Fibroblast of the aortic adventitia (primary cell): ENCODE data around the gene STAT6. TPM values are rescaled to one million over a fixed set of nuclear protein-coding genes. Genes with fewer than 3 reads are reported as not detected.

Source experiments
- DNase-seq: peaks from one replicate; pipeline ENCODE4 v3.0.0-alpha.2; 2010; ENCODE audit warnings: low read depth
- H3K4me3 ChIP-seq: 2 replicates; pipeline ENCODE4 v1.5.1; 2011; ENCODE audit warnings: low read depth, mild to moderate bottlenecking, control low read depth, low read length, moderate library complexity
- CTCF ChIP-seq: IDR thresholded peaks from 2 replicates; pipeline ENCODE4 v1.5.1; 2011; ENCODE audit warnings: mild to moderate bottlenecking, low read length, control low read depth, inconsistent platforms; ENCODE audit not compliant: insufficient read depth
- total RNA-seq: library from RNA; depleted of rRNA; stranded (reverse); fragments of >200 nt; gene quantifications from 2 replicates; pipeline ENCODE4 v1.2.3, GENCODE V29; 2012; ENCODE audit warnings: low replicate concordance

STAT6 gene
- total RNA-seq, 1 donor: 102 TPM

GRCh38 chr12:57107456-57108155, 3.6 kb downstream of the STAT6 start:
- DNase-seq: no peak
- H3K4me3 ChIP-seq: no peak overlapping the region
- TF ChIP-seq CTCF: no peak

- no peak for DNase-seq
Observed at GRCh38 chr12:57106021-57106708, 5.0 kb downstream of the STAT6 start.

GRCh38 chr12:57105011-57105753, 6.0 kb downstream of the STAT6 start:
- no peak overlapping the region for H3K4me3 ChIP-seq
- DNase-seq: no peak
- no peak for TF ChIP-seq CTCF

More at GRCh38 chr12:57106021-57106708, 5.0 kb downstream of the STAT6 start:
- no peak for TF ChIP-seq CTCF
- H3K4me3 ChIP-seq: no peak overlapping the region

GRCh38 chr12:57104292-57104910, 6.8 kb downstream of the STAT6 start:
- H3K4me3 ChIP-seq: no peak overlapping the region
- no peak for TF ChIP-seq CTCF
- no peak for DNase-seq

- no peak for DNase-seq
- no peak overlapping the region for H3K4me3 ChIP-seq
- no peak for TF ChIP-seq CTCF
Observed at GRCh38 chr12:57103856-57104255, 7.3 kb downstream of the STAT6 start.

GRCh38 chr12:57101892-57102695, 9.1 kb downstream of the STAT6 start:
- no peak overlapping the region for H3K4me3 ChIP-seq
- DNase-seq: no peak
- no peak for TF ChIP-seq CTCF
